GM19099 (cell line): ENCODE results near the gene TBX19.

ENCODE experiments used
- POLR2A ChIP-seq: IDR thresholded peaks from 3 replicates; pipeline ENCODE4 v1.6.1; 2011; ENCODE audit warnings: low read depth; ENCODE audit not compliant: insufficient read length; ENCODE audit errors: extremely low read depth

TBX19 gene

GRCh38 chr1:168360151-168361021 lies 79.7 kb downstream of the TBX19 start:
- no peak for TF ChIP-seq POLR2A

GRCh38 chr1:168361252-168361651 lies 80.6 kb downstream of the TBX19 start:
- TF ChIP-seq POLR2A, result no peak

- no peak for TF ChIP-seq POLR2A
These were observed 82.3 kb downstream of the TBX19 start for GRCh38 chr1:168362991-168363390.
